CD4-positive, alpha-beta T cell treated with Interleukin-15 for 1 hour (primary cell): Measurements from ENCODE around the gene C22orf23.

Experiments used
- DNase-seq: peaks from one replicate; pipeline ENCODE4 v3.0.0-alpha.2; 2020

Gene C22orf23

DNA sequence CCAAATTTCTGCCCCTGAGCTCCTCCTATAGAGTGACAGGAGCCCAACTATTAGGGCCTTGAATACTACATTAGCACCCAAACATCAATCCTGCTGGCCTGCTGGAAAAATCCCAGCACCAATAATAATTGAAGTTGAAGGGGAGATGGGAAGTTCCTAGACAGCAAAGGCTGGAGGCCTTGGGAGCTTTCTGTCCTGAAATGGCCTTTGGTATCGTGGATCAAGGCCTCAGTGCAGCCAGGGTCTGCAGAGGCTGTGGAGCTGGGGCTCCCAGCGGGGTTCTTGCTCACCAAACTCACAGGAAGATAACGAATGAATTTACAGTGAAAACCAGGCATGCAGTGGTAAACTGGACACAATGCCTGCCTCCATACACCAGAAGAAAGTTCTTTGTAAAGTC lies 56.5 kb downstream of the C22orf23 start:
- no peak for DNase-seq

DNA sequence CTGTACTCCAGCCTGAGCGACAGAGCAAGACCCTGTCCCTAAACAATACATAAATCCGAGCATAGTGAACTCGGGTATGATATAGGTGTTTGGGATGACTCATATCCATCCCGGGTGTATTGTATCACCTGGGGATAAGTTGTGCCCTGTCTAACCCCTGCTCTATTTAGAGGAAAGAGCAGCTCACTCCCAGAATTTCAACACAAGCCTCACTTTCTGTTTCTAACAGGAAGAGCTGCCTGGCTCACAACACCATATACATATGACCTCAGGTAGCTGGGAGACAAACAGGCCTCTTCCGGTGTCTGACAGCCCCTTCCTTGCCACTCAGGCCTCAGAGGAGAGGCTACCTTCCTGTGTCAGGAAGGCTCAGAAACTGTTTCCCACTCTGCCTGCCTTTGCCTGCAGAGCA lies 57.2 kb downstream of the C22orf23 start:
- peak; percentile 59 for DNase-seq

DNA sequence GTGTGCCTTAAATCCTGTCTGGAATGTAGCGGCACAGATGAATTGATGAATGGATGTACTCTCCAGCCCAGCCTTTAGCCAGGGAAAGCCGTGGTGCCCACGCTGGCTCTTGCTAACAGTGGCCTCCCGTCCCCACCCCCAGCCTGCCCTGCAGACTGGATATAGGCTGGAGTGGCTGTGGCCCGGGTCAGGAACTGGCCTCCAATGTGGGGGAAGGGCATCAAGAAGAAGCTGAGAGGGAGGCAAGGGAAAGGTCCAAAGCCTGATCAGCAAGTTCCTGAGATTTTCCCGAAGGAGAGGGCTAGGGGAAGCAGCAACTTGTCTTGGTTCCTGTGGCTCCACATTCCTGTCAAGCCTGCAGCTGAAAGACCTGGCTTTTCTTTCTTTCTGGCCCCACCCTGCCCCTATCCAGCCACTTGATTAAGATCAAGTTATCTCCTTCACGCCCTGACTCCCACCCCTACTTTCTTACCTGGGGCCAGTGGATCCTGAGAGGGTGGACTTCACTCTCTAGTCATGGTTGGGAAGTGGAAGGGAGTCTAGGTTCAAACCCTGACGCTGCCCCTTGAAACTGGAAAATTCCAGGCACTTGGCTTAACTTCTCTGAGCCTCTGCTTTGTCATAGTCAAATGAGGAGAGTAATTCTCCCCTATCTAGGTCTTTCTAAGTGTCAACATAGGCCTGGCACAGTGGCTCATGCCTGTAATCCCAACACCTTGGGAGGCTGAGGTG lies 58.3 kb downstream of the C22orf23 start:
- no peak for DNase-seq

DNA sequence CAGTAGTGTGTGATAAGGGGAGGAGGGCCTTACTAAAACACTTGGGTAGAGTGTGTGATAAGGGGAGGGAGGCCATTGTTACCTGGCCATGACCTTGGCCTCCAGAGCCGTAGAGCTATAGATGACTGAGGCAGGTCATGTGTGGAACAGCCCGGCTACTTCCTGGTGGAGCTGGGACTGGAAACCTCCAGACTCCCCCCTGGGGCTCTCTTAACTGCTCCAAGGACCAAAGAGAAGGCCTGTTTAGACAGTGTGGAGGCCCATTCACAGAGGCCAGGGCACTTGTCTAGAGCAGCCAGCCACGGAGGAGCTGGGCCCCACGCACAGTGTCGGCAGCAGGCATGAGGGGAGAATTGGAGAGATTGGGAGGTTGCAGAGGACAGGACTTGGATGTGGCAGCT lies 59.8 kb downstream of the C22orf23 start:
- no peak for DNase-seq
